Upper lobe of left lung (tissue), 6 donors: Measurements from ENCODE around the gene ZNF264. TPM values are rescaled to one million over a fixed set of nuclear protein-coding genes. Genes with fewer than 3 reads are reported as not detected.

Source experiments
- ATAC-seq, 2 donors: fragments of 200-7000 bp; cut with Tn5 transposase; one replicate each; pipeline ENCODE4 v1.9.1; 2022; ENCODE audit warnings: mild to moderate bottlenecking in 2 of 2, moderate library complexity in 2 of 2; ENCODE audit not compliant: low FRiP score in 2 of 2
- DNase-seq, 2 donors: peaks; one replicate each; pipeline ENCODE4 v3.0.0-alpha.2; 2019 to 2020
- H3K27ac ChIP-seq, 4 donors: fragments of 200-600 bp; sonication (generic); one replicate each; pipeline ENCODE4 v1.5.1; 2016 to 2019
- H3K27me3 ChIP-seq, 4 donors: fragments of 200-600 bp; sonication (generic); one replicate each; pipeline ENCODE4 v1.5.1; 2017 to 2019
- H3K36me3 ChIP-seq, 4 donors: fragments of 200-600 bp; sonication (generic); one replicate each; pipeline ENCODE4 v1.5.1; 2016 to 2019
- H3K4me1 ChIP-seq, 4 donors: fragments of 200-600 bp; sonication (generic); one replicate each; pipeline ENCODE4 v1.5.1; 2018 to 2019
- H3K4me3 ChIP-seq, 4 donors: fragments of 200-600 bp; sonication (generic); one replicate each; pipeline ENCODE4 v1.5.1; 2017 to 2019; ENCODE audit warnings: mild to moderate bottlenecking in 2 of 4, moderate library complexity in 1 of 4
- H3K9me3 ChIP-seq, 4 donors: fragments of 200-600 bp; sonication (generic); one replicate each; pipeline ENCODE4 v1.5.1; 2018 to 2019
- CTCF ChIP-seq, 6 experiments: fragments of 450-650 bp in 4 of 6; fragments of 200-600 bp in 2 of 6; sonication (generic) in 2 of 6; IDR thresholded peaks; one replicate each; pipeline ENCODE4 v1.5.1; 2016 to 2019; ENCODE audit warnings: antibody characterized with exemption in 6 of 6
- EP300 ChIP-seq, 4 donors: sonication (generic); formaldehyde crosslinking; IDR thresholded peaks; one replicate each; pipeline ENCODE4 v1.5.1; 2017; ENCODE audit warnings: antibody characterized with exemption in 4 of 4, control low read depth in 2 of 4
- POLR2A ChIP-seq, 4 donors: fragments of 450-650 bp; IDR thresholded peaks; one replicate each; pipeline ENCODE4 v1.5.1; 2016 to 2017; ENCODE audit warnings: antibody characterized with exemption in 4 of 4, mild to moderate bottlenecking in 2 of 4
- POLR2AphosphoS5 ChIP-seq, 2 donors: sonication (generic); formaldehyde crosslinking; IDR thresholded peaks; one replicate each; pipeline ENCODE4 v1.5.1; 2017; ENCODE audit warnings: antibody characterized with exemption in 2 of 2
- WGBS, 2 donors: methylation state at CpG; one replicate each; pipeline ENCODE4 v1.1.5; 2017 to 2018; 5-methylcytosine and 5-hydroxymethylcytosine counted together
- total RNA-seq, 6 donors: library from RNA; depleted of rRNA in 4 of 6; stranded (reverse); fragments of >200 nt in 4 of 6; gene quantifications; one replicate each; pipeline versions ENCODE4 v1.1.0 to v1.2.1, GENCODE V29; 2016 to 2021
- donor health status: DM: no; HTN: no; CAD: no; lungs with moderate emphysema.
- donor health status: DM: no; HTN: yes; CAD: no; lungs with severe emphysema.

ZNF264 gene
- total RNA-seq, 6 donors from 2014 or later, result 35.1 to 60.1 (median 42.9) TPM

GRCh38 chr19:57241176-57241575 lies 49.9 kb downstream of the ZNF264 start:
- Histone ChIP-seq H3K27ac (peak overlapping the region; percentile 89 to 94 (median 92)), H3K4me3 (peak overlapping the region; percentile 77 to 99 (median 94)), H3K9me3 (no peaks in the 10 kb centered on the region), H3K27me3 (no peaks in the 10 kb centered on the region), H3K36me3 (peaks cover 12 to 29% (median 19%) of the 10 kb centered on the region in 4 donors), H3K4me1 (peaks cover 18 to 23% (median 20%) of the 10 kb centered on the region in 4 donors)
- DNase-seq (no peak), ATAC-seq (no peak)
- 16 to 21% methylated on average over 7 of the region's 7 CpGs for WGBS, 2 donors
- no peak for TF ChIP-seq CTCF (IDR thresholded peaks at IDR 0.05)
- no peak for TF ChIP-seq EP300 (IDR thresholded peaks at IDR 0.05)
- no peak for TF ChIP-seq POLR2AphosphoS5 (IDR thresholded peaks at IDR 0.05)
- TF ChIP-seq POLR2A (IDR thresholded peaks at IDR 0.05), result no peak

- WGBS, 2 donors, result 94 to 96% methylated on average over 5 of the region's 5 CpGs
- no peak overlapping the region for H3K27ac ChIP-seq
- TF ChIP-seq POLR2A (IDR thresholded peaks at IDR 0.05), result no peak
- TF ChIP-seq POLR2AphosphoS5 (IDR thresholded peaks at IDR 0.05), result no peak
- no peak for TF ChIP-seq EP300 (IDR thresholded peaks at IDR 0.05)
- TF ChIP-seq CTCF (IDR thresholded peaks at IDR 0.05), result no peak
- no peak overlapping the region for H3K4me3 ChIP-seq
- ATAC-seq, result no peak
- no peaks in the 10 kb centered on the region for H3K9me3 ChIP-seq
- H3K27me3 ChIP-seq, result no peaks in the 10 kb centered on the region
- peaks cover 17 to 44% (median 29%) of the 10 kb centered on the region in 4 donors for H3K36me3 ChIP-seq
- peaks cover 18 to 23% (median 20%) of the 10 kb centered on the region in 4 donors for H3K4me1 ChIP-seq
- DNase-seq, result no peak
These were observed 51.5 kb downstream of the ZNF264 start for GRCh38 chr19:57242821-57243220.

- DNase-seq (no peak), ATAC-seq (no peak)
- TF ChIP-seq POLR2A (IDR thresholded peaks at IDR 0.05) (no peak), EP300 (IDR thresholded peaks at IDR 0.05) (no peak), POLR2AphosphoS5 (IDR thresholded peaks at IDR 0.05) (no peak), CTCF (IDR thresholded peaks at IDR 0.05) (no peak)
- Histone ChIP-seq H3K4me3 (no peak overlapping the region), H3K4me1 (peaks cover 18 to 23% (median 20%) of the 10 kb centered on the region in 4 donors), H3K27ac (no peak overlapping the region), H3K9me3 (no peaks in the 10 kb centered on the region), H3K27me3 (no peaks in the 10 kb centered on the region), H3K36me3 (peaks cover 24 to 61% (median 40%) of the 10 kb centered on the region in 4 donors)
- 89 to 93% methylated on average over 5 of the region's 5 CpGs for WGBS, 2 donors
These were observed 53.2 kb downstream of the ZNF264 start for GRCh38 chr19:57244513-57244912.

- H3K4me1 ChIP-seq, result peaks cover 14 to 21% (median 18%) of the 10 kb centered on the region in 4 donors
- H3K9me3 ChIP-seq, result no peaks in the 10 kb centered on the region
- ATAC-seq (no peak), DNase-seq (no peak)
- no peaks in the 10 kb centered on the region for H3K27me3 ChIP-seq
- no peak overlapping the region for H3K27ac ChIP-seq
- WGBS, 2 donors, result 93 to 97% methylated on average over 5 of the region's 5 CpGs
- TF ChIP-seq EP300 (IDR thresholded peaks at IDR 0.05) (no peak), CTCF (IDR thresholded peaks at IDR 0.05) (no peak), POLR2A (IDR thresholded peaks at IDR 0.05) (no peak), POLR2AphosphoS5 (IDR thresholded peaks at IDR 0.05) (no peak)
- H3K36me3 ChIP-seq, result peaks cover 24 to 63% (median 43%) of the 10 kb centered on the region in 4 donors
- no peak overlapping the region for H3K4me3 ChIP-seq
These were observed 53.8 kb downstream of the ZNF264 start for GRCh38 chr19:57245066-57245465.

- H3K27me3 ChIP-seq, result no peaks in the 10 kb centered on the region
- no peak overlapping the region for H3K4me3 ChIP-seq
- H3K36me3 ChIP-seq, result peaks cover 30 to 72% (median 49%) of the 10 kb centered on the region in 4 donors
- H3K9me3 ChIP-seq, result peaks cover 0 to 2% (median 0%) of the 10 kb centered on the region in 4 donors
- TF ChIP-seq CTCF (IDR thresholded peaks at IDR 0.05), result no peak
- no peak for TF ChIP-seq EP300 (IDR thresholded peaks at IDR 0.05)
- TF ChIP-seq POLR2A (IDR thresholded peaks at IDR 0.05), result no peak
- no peak for TF ChIP-seq POLR2AphosphoS5 (IDR thresholded peaks at IDR 0.05)
- H3K4me1 ChIP-seq, result peaks cover 14 to 21% (median 17%) of the 10 kb centered on the region in 4 donors
- H3K27ac ChIP-seq, result no peak overlapping the region
- no peak for DNase-seq
- ATAC-seq, result no peak
- WGBS, 2 donors, result 75 to 88% methylated on average over 6 of the region's 6 CpGs
These were observed 54.7 kb downstream of the ZNF264 start for GRCh38 chr19:57245959-57246358.
